Motor neuron (in vitro differentiated cells): ENCODE data around the gene RASD1. TPM values are rescaled to one million over a fixed set of nuclear protein-coding genes. Genes with fewer than 3 reads are reported as not detected.

ENCODE experiments used
- ATAC-seq, 8 experiments: fragments of 200-7000 bp; cut with Tn5 transposase; replicated peaks in 6 of 8; 2 replicates each; pipeline ENCODE4 v1.8.0; 2021; ENCODE audit warnings: mild to moderate bottlenecking in 8 of 8, moderate library complexity in 8 of 8
- H3K27ac ChIP-seq, 2 donors: fragments of 250-450 bp; sonication (Bioruptor Pico); 2 replicates each; pipeline ENCODE4 v1.9.0; 2021; ENCODE audit warnings: antibody characterized with exemption in 2 of 2, mild to moderate bottlenecking in 2 of 2, moderate library complexity in 1 of 2
- H3K4me1 ChIP-seq, 2 donors: fragments of 250-450 bp; sonication (Bioruptor Pico); replicated peaks in 1 of 2; 2 replicates each; pipeline ENCODE4 v1.6.1; 2021; ENCODE audit warnings: antibody characterized with exemption in 2 of 2, mild to moderate bottlenecking in 2 of 2, moderate library complexity in 1 of 2
- H3K4me3 ChIP-seq, 5 donors: fragments of 250-450 bp; sonication (Bioruptor Pico); 2 replicates each; pipeline ENCODE4 v1.9.0; 2021; ENCODE audit warnings: antibody characterized with exemption in 5 of 5, mild to moderate bottlenecking in 5 of 5, moderate library complexity in 4 of 5
- WGBS, 10 experiments: fragments of 450-650 bp; shearing (Covaris generic); methylation state at CpG; one replicate each; pipeline ENCODE4 v1.0.0; 2022; 5-methylcytosine and 5-hydroxymethylcytosine counted together
- in situ Hi-C, 9 experiments: fragments of 400-800 bp; cut with MboI; loops; one replicate each; pipeline ENCODE4 v1.15.0; 2021; ENCODE audit warnings: low sequenced_read_pairs in 9 of 9, low pct_unique_long_range_greater_than_20kb in 2 of 9; ENCODE audit not compliant: unreplicated experiment in 9 of 9
- total RNA-seq, 8 experiments: library from RNA; unstranded; fragments of 300-600 nt; gene quantifications; 2 replicates each; pipeline versions ENCODE4 v1.2.3 to v1.2.4, GENCODE V29; 2022

Gene RASD1
- total RNA-seq, 8 experiments from 2014 or later: 0.46 to 37.1 (median 6.7) TPM

DNA sequence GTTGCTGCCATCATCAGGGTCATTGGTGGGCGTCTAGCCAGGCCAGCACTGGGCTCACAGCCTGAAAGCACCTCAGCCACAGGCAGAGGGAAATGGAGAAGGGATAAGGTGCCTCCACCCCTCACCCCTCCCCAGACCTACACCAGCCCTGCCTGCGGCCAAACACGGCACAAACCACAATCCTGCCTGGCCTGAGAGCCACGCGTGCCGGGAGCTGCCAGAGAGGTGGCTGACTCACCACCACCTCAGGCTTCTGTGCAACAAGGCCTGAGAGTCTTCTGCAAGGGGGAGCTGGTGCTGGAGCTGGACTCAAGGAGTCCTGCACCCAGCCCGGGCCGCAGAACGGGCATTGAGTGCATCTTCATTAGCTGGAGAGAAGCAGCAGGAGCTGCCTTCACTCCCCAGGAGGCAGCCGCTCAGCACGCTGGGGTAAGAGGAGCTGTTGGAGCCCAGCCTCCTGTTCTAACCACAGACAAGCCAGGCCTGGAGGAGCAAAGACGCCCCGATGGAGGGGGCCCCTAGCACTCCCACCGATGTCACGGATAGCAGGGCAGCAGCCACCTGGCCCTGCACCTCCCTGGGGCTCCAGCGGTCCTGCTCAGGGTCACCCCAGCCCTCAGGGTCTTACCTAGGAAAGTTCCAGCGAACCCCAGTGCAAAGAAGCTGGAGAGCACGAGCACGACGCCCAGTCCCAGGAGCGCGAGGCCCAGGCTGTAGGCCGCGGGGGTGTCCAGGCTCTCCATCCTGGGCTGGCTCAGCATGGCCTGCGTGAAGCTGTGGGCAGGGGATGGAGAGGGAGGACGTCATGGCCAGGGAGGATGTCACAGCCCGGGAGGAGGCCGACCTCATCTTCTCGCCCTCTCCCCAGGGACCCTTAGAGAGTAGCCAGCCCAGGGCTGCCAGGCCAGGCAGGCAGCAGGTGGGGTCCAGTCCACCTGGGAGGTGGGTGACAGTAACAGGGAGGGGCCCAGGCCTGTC lies 16.0 kb upstream of the RASD1 start:
- Histone ChIP-seq H3K27ac (no peak overlapping the region), H3K4me3 (no peak overlapping the region), H3K4me1 (peaks cover 30 to 38% of the 10 kb centered on the region in 2 donors)
- ATAC-seq: peak in 4 of 8 experiments; percentile 13 to 90 (median 60)
- 47 to 100% (median 93%) methylated on average over 1 to 6 of the region's 29 CpGs; no CpG with 5 or more reads in 5 of the 10 experiments for WGBS, 10 experiments
- in situ Hi-C loops: no loop called here

GRCh38 chr17:17511293-17511741 lies 15.1 kb upstream of the RASD1 start:
- in situ Hi-C loops: no loop called here
- H3K27ac ChIP-seq: no peak overlapping the region
- H3K4me1 ChIP-seq: peaks cover 32 to 40% of the 10 kb centered on the region in 2 donors
- no peak overlapping the region for H3K4me3 ChIP-seq
- WGBS, 10 experiments: 83% methylated on average over 2 of the region's 12 CpGs; no CpG with 5 or more reads in 9 of the 10 experiments
- ATAC-seq: no peak

DNA sequence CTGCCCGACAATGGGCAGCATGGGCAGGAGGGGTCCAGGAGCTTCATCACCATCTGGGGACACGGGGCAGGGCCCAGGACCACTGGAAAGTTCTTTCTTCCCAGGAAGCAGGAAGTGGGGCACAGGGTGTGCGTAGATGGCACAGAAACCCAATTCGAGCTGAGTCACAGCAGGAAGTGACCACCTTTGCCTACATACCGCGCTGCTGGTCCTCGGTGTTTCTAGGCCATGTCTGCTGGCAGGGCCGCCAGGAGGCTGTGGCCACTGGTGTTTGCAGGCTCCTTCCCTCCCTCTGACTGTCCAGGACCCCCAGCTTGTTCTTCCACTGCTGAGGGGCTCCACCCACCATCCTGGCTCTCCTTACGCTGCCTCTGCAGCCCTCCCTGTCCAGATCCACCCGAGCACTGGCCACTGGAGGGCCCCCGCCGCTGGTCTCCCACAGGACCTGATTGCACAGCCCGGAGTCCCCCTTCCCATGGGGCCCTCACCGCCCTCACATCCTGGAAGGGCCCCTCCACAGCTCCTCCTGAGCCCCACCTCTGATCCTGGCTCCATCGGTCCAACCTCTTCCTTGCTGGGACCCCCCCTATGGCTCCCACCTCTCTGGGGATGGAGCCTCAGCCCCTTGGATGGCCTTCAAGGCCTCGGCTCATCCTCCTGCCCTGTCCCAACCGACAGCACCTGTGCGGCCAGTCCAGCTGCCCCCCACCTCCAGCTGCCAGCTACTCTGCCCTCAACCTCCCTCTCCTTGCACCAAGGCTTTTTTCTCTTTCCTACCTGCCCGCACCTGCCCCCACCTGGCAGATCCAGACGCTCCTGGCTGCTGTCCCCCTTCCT lies 14.5 kb upstream of the RASD1 start:
- in situ Hi-C loops: no loop called here
- 86 to 100% (median 97%) methylated on average over 1 to 7 of the region's 20 CpGs; no CpG with 5 or more reads in 6 of the 10 experiments for WGBS, 10 experiments
- Histone ChIP-seq H3K4me3 (no peak overlapping the region), H3K27ac (no peak overlapping the region), H3K4me1 (peaks cover 29 to 34% of the 10 kb centered on the region in 2 donors)
- no peak for ATAC-seq

GRCh38 chr17:17509601-17510425 lies 13.6 kb upstream of the RASD1 start:
- no peak for ATAC-seq
- in situ Hi-C loops: loop anchor here in 1 of 9 experiments (10.0 kb wide), 1 partner anchor 55 kb away; no protein-coding TSS in a partner anchor
- Histone ChIP-seq H3K4me3 (no peak overlapping the region), H3K4me1 (peaks cover 20 to 25% of the 10 kb centered on the region in 2 donors), H3K27ac (no peak overlapping the region)
- 80 to 100% (median 92%) methylated on average over 2 to 7 of the region's 21 CpGs for WGBS, 10 experiments

GRCh38 chr17:17508646-17509591 lies 12.7 kb upstream of the RASD1 start:
- Histone ChIP-seq H3K27ac (no peak overlapping the region), H3K4me3 (no peak overlapping the region), H3K4me1 (peaks cover 16 to 18% of the 10 kb centered on the region in 2 donors)
- no peak for ATAC-seq
- 92 to 100% (median 95%) methylated on average over 3 to 16 of the region's 33 CpGs; no CpG with 5 or more reads in 4 of the 10 experiments for WGBS, 10 experiments
- in situ Hi-C loops: loop anchor here in 1 of 9 experiments (10.0 kb wide), 1 partner anchor 56 kb away; no protein-coding TSS in a partner anchor

DNA sequence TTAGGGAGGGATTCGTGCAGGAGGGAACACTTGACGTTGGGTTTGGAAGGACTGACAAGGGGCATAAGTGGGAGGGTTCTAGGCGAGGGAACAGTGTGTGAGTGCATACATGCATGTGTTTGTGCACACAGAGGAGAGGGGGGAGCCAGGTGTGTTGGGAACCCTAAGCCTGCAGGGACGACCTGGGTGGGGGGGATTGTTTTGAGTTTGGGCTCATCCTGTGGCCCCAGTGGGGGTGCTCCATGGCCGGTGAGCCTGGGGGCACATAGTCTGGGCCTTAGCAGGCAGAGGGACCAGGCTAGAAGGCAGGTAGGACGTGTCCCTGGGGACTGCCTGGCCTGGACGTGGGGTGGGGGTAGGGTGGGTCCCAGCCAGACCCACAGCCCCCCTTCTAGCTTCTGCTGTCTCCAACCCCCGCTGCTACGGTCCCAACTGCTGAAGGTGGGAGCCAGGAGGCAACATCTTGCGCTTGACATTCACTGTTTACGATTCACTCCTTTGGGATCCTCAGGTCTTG lies 11.9 kb upstream of the RASD1 start:
- ATAC-seq: no peak
- Histone ChIP-seq H3K4me3 (no peak overlapping the region), H3K27ac (no peak overlapping the region), H3K4me1 (peaks cover 20 to 24% of the 10 kb centered on the region in 2 donors)
- WGBS, 10 experiments: 0 to 100% (median 82%) methylated on average over 1 of the region's 11 CpGs; no CpG with 5 or more reads in 4 of the 10 experiments
- in situ Hi-C loops: loop anchor here in 1 of 9 experiments (10.0 kb wide), 1 partner anchor 57 kb away; no protein-coding TSS in a partner anchor

DNA sequence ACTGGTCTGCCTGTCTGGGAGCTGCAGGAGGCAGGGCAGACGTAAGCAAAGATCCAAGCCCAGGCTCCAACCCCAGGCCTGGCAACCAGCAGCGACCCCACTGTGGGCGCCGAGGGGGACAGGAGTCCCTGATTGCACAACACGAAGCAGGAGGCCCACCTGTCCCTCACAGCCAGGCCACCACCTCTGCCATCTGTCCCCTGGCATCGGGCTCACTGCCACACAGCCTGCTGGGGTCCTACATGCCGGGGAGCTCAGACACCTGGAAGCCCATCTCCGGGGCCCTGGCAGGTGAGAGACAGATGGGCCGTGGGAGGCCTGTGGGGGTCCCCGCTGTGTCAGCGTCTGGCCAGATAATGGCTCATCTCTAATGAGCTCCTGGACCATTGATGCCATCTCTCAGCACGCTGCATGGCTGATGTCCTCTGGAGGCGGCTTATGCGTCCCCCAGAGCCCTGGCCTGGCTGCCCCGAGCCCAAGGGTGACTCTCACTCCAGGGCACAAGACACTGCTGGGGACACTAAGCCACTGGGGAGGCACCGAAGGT lies 11.3 kb upstream of the RASD1 start:
- ATAC-seq: no peak
- Histone ChIP-seq H3K4me3 (no peak overlapping the region), H3K4me1 (peaks cover 20 to 24% of the 10 kb centered on the region in 2 donors), H3K27ac (no peak overlapping the region)
- in situ Hi-C loops: loop anchor here in 1 of 9 experiments (10.0 kb wide), 1 partner anchor 57 kb away; no protein-coding TSS in a partner anchor
- WGBS, 10 experiments: 80 to 100% (median 93%) methylated on average over 1 to 3 of the region's 16 CpGs; no CpG with 5 or more reads in 7 of the 10 experiments

GRCh38 chr17:17506893-17507464 lies 10.8 kb upstream of the RASD1 start:
- peaks cover 17 to 24% of the 10 kb centered on the region in 2 donors for H3K4me1 ChIP-seq
- in situ Hi-C loops: loop anchor here in 1 of 9 experiments (10.0 kb wide), 1 partner anchor 58 kb away; no protein-coding TSS in a partner anchor
- ATAC-seq: peak in 3 of 8 experiments; percentile 10 to 69 (median 20)
- 95 to 100% (median 100%) methylated on average over 3 to 4 of the region's 17 CpGs; no CpG with 5 or more reads in 7 of the 10 experiments for WGBS, 10 experiments
- H3K4me3 ChIP-seq: no peak overlapping the region
- no peak overlapping the region for H3K27ac ChIP-seq

DNA sequence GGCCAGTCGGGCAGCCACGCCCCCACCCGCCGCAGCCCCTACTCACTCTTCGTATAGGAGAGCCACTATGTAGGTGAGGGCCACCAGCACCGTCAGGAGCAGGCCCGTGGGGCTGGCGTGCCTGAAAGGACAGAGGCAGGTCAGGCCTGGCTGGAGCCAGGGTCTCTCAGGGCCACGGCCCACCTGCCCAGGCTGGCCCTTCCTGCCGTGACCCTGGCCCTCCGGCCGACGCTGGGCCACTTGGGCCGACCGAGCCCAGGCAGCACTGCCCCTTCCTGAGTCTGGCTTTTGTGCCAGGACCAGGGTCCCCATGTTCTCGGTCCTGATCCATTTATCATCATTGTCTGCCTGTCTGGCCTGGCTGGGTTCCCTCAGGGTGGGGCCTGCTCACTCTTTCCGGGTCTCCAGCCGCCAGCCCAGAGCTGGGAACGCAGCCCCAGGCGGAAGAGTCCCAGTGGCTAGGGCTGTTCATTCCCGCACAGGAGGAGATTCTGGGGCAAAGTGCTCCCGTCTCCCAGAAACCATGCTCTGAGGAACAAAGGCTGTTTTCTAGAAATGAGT lies 10.1 kb upstream of the RASD1 start:
- in situ Hi-C loops: loop anchor here in 1 of 9 experiments (10.0 kb wide), 1 partner anchor 59 kb away; no protein-coding TSS in a partner anchor
- 50 to 100% (median 80%) methylated on average over 1 to 12 of the region's 22 CpGs; no CpG with 5 or more reads in 4 of the 10 experiments for WGBS, 10 experiments
- H3K27ac ChIP-seq: no peak overlapping the region
- ATAC-seq: peak in 4 of 8 experiments; percentile 27 to 53 (median 28)
- H3K4me1 ChIP-seq: peaks cover 17 to 24% of the 10 kb centered on the region in 2 donors
- H3K4me3 ChIP-seq: no peak overlapping the region

- no peak for ATAC-seq
- Histone ChIP-seq H3K4me3 (no peak overlapping the region), H3K4me1 (peaks cover 17 to 24% of the 10 kb centered on the region in 2 donors), H3K27ac (no peak overlapping the region)
- in situ Hi-C loops: loop anchor here in 1 of 9 experiments (10.0 kb wide), 1 partner anchor 59 kb away; no protein-coding TSS in a partner anchor
- WGBS, 10 experiments: 50 to 96% (median 80%) methylated on average over 1 to 5 of the region's 22 CpGs; no CpG with 5 or more reads in 6 of the 10 experiments
These were observed 9.5 kb upstream of the RASD1 start for GRCh38 chr17:17505610-17506171.
